HG03039 (cell line): ENCODE measurements around the gene SCNN1A.
A peak's percentile ranks its signal among the peaks of the same experiment; 100 is the strongest.

Experiments
- ATAC-seq: cut with Tn5 transposase; IDR thresholded peaks from one replicate; pipeline ENCODE4 v1.9.1; 2021; ENCODE audit warnings: mild to moderate bottlenecking, moderate library complexity; ENCODE audit not compliant: unreplicated experiment

Gene SCNN1A

DNA sequence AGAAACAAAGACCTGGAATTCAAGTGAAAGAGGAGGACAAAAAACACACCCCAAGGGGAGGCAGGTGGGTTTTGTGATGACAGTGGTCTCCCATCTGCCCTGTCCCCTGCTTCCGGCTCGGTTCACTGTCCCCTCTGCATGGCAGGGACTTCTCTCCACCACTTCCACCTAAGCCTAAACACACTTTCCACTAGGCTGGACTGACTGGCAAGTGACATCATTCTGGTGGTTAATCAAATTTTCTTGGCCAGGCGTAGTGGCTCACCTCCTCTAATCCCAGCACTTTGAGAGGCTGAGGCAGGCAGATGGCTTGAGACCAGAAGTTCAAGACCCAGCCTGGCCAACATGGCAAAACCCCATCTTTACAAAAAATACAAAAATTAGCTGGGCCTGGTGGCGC, 53.0 kb downstream of the SCNN1A start:
- no peak for ATAC-seq

DNA sequence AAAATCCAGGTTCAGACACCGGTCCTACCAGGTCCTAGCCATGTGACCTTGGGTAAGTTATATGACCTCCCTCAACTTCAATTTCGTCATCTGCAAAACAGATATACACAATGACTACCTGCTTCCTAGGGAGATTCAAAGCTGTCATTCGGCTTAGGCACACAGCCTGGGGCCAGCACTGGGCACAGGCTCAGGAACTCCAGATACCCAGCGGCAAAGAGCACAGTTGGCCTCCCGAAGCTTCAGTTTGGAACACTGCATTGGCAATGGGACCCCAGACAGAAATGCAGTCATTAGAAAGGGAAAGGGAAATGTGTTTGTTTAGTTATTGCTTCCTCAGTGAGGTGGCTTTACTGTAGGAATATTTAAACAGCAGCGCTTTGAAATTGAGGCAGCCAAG, 53.5 kb downstream of the SCNN1A start:
- no peak for ATAC-seq

DNA sequence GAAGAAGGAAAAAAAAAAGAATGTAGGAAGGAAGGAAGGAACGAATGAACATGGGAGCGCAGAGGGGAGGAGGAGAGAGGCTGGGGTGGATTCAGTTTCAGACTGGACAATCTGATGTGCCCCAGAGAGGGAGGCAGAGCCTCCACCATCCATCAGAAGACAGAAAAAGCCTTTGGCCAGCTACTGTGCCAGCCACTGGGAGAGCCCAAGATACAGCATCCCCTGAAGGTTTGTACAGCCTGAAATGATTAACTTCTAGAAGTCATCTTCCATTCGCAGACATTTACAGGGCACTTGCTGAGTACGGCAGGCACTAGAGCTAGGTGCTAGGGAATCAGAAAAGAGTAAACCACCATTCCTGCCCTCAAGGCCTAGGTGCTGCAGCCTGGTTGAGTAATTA, 55.9 kb downstream of the SCNN1A start:
- no peak for ATAC-seq

DNA sequence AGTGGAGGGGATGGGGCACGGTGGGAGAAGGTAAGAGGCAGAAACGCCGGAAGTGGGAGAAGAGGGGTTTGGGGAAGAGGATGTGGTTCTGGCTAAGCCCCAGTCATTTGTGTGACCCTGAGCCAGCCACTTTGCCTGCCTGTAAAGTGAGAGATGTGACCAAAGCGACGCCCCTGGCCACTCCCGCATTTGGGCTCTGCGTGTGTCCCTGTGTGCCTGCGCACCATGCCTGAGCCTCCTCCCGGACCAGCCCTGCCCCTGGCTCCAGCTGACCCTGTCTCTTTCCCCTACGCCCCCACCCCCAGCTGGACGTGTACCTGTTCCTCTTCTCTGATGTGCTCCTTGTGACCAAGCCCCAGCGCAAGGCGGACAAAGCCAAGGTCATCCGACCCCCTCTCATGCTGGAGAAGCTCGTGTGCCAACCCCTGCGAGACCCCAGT, 56.9 kb downstream of the SCNN1A start:
- ATAC-seq: no peak

DNA sequence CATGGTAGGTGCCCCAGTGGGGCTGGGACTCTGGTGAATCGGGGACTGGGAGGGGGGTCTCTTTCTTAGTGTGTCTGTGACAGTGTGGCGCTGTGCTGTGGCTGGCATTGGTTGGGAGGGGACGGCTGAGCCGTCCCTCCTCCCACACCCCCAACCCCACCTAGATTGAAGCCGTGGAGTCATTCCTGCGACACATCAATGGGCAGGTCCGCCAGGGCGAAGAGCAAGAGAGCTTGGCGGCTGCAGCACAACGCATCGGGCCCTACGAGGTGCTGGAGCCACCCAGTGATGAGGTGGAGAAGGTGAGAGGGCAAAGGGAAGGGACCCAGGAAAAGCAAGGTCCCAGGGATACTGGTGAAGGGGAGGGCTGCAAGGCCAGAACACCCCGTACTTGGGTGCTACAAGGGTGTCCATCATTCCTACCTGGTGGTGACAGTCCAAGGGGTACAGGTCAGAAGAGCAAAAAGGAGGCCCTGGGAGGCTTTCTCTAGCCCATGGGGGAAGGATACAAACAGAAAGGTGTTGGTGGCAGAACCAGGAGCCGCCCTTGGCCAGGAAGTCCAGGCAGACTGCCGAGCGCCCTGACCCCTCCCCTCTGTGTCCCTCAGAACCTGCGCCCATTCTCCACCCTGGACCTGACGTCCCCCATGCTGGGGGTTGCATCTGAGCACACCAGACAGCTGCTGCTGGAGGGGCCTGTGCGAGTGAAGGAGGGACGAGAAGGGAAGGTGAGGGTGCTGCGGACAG, 57.5 kb downstream of the SCNN1A start:
- no peak for ATAC-seq

DNA sequence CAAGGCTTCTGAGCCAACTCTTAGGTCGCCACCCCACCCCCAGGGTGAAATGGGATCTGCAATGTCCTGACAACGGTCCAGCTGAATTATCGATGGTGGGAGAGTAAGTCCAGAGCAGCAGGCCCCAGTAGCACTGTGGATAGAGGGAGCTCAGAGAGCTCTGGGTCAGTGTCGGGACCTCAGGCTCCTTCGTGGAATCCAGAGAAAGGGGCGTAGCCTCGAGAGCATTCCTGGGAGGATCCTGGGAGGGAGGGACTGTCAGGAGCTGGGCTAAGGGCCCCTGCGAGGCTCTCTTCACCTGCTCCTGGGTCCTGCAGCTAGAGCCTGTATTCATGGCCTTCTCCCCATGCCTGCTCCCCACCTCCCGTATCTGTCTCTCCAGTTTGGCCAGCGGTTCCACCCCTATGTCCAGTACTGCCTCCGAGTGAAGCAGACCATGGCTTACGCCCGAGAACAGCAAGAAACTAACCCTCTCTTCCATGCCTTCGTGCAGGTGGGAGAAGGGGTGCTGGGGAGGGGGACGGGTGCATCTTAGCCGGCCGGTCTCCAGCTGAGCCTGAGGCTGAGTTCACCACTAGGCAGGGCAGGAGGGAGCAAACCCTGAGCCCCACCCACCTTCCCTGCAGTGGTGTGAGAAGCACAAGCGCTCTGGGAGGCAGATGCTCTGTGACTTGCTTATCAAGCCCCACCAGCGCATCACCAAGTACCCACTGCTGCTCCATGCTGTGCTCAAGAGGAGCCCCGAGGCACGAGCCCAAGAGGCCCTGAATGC, 58.3 kb downstream of the SCNN1A start:
- ATAC-seq: no peak

DNA sequence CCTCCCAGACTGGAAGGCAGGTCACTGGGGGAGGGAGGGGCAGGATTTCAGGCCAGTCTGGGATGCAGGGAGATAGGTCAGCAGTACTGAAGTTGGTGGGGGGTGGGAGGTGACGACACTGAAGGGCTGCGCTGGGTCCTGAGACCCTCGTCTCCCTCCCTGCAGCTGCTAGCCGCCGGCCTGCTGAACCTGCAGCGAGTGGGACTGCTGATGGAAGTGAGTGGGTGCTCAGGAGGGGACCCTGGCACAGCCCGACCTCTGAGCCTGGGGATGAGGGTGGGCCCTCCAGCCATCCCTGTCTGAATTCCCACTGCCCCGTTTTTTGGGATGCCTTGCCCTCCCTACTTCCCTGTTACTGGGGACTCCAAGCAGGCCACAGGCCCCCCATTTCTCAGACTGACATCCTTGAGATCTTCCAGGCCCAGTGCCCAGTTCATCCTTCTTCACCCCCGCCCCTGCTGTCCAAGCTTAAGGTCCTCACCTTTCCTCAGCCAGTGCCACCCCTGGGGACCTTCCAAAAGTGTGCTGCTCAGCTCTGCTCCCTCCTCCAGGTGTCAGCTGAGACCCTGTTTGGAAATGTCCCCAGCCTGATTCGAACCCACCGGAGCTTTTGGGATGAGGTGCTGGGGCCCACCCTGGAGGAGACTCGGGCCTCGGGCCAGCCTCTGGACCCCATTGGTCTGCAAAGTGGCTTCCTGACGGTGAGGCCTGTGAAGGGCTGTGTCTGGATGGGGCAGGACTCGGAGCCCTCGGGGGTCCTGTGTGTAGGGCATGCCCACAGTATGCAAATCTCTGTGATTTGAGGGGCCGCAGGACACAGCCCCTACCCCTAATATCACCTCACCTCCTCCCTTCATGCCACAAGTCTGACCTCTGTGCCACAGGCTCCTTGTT, 59.4 kb downstream of the SCNN1A start:
- no peak for ATAC-seq

DNA sequence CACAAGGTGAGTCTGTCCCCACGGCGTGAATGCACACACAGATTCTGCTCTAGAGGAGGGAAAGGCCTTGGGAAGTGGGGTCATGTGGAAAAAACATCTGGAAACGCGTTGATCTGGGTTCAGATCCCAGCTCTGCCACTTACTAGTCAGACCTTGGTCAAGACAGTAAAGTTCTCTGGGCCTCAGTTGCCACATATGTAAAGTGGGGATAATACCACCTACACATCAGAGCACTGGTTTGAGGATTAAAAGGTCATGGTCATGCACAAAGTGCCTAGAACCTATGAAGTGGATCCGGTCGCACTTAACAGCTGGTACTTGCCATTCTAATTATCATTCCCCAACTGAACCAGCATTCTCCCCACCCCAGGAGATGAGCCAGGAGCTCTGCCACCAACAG, 60.2 kb downstream of the SCNN1A start:
- no peak for ATAC-seq

DNA sequence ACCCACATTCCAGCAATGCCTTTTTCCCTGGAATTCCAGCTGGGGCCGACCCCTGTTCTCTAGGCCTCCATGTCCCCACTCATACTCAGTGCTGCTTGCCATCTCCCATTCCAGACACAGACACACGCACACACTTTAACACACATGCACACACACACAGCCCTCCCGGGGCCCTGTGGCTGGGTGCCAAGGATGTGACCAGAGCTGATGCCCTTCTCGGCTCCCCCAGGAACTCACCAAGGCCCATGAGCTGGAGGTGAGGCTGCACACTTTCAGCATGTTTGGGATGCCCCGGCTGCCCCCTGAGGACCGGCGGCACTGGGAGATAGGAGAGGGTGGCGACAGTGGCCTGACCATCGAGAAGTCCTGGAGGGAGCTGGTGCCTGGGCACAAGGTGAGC, 60.6 kb downstream of the SCNN1A start:
- no peak for ATAC-seq

DNA sequence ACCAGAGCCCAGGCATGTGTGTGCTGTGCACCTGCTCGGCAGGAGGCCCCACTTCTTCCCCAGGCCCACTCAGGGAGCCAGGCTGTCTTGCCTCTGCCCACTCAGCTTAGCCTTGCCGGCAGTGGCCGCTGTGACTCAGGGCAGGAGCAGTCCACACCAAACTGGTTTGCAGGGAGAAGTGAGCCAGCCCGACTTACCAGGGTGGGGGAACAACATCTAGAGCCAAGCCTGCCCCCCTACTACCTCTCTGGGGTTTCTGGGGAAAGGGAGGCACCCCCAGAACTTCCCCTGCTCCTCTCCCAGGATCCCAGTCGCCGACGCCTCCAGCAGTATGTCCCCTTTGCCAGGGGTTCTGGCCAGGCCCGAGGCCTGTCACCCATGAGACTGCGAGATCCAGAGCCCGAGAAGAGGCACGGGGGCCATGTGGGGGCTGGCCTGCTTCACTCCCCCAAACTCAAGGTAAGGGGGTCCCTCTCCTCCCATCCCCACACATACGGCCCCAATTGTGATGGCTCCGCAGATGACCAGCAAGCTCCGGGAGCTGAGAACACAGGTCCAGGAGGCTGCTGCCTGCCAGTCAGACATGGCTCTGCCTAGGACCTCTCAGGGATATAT, 61.9 kb downstream of the SCNN1A start:
- no peak for ATAC-seq

DNA sequence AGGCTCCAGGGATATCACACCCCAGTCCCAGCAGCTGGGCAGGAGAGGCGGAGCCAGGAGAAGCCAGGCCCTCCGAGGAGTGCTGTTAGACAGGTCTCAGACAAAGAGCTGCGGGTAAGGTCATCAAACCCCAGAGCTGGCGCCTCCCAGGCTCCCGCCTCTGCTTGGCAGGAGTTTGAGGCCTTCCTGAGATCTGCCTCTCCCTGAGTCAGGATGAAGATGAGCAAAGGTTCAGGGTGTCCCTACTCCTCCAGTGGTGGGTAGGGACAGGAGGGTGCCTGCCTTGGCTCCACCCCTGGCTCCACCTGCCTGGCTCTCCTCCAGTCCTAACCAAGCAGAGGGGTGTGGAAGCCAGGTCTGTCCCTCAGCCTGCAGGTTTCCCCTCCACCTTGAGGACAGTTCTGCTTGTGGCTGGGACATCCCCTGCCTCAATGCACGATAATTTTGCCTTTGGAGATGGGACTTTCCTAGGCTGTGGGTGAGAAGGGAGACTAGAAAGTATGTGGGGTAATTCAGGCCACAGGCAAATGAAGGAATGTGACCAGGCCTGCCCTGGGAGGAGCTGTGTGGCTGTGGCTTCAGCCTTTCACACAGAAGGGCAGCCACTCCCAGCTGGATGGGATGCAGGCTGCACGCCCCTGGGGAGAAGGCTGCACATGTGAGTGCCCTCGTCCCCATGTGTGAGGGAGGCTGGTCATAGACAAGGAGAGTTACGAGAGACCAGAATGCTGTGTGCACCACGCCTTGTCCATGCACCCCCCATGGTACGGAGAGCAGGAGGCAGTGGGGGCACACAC, 62.6 kb downstream of the SCNN1A start:
- ATAC-seq: peak; percentile 41

DNA sequence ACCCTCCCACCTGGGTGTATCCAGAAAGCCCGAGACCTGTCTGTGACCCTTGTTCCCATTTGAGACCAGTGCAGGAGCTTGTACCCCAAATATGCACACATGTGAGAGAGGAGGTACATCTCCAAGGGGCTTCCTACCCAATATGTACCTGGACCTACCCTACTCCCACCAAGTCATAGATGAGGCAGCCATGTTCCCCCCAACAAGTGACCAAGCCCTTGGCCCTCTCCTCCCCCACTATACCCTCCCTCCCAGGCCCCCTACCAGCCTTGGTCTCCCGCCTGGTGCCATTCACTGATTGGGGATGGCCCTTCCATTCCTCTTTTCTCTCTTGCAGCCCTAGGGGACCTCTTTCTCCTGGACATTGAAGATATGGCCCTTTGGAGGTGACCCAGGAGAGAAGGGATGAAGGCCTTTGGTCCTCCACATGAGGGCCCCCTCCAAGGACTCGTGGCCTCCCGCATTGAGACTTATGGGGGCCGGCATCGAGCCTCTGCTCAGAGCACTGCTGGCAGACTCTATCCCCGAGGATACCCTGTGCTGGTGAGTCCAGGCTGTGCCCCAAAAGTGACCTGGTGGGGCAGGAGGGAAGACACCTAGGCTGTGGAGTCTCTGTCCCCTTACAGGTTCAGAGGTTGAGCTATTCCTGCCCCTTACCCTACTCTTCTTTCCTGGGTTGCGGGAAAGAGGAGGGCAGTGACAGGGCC, 63.4 kb downstream of the SCNN1A start:
- no peak for ATAC-seq

DNA sequence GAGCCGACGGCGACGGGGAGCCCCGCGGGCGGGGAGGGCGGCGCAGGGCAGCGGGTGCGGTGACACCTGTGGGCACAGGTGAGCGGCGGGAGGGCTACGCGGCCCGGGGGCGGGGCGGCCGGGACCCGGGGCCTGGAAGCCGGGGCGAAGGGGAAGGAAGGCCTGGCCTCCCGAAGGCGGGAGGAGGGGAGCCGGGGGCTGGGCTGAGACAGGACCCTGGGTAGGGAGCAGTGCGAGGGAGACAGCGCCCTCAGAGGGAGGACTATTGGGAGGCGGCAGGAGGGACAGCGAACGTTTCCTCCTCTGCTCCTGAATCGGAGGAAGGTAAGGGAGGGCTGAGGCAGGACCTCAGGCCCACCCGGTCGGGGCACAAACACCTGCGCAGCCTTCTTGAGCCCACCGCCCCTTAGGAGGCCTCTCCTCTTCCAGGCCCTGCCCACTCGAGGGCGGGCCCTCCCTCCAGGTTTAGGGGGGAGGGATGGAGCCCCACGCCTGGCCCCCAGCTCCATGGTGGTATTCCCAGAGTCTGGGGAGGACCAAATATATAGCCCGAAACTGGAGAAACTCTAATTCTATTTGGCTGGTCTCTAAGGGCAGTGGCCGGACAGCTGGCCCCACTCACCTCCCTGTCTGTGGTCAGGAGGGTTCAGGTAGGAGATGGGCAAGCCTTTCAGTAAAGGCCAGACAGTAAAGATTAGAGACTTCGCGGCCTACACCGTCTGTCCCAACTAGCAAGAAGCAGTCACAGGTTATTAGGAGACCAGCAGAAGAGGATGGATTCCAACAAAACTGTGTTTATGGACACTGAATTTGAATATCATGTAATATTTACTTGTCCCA, 64.4 kb downstream of the SCNN1A start:
- no peak for ATAC-seq

DNA sequence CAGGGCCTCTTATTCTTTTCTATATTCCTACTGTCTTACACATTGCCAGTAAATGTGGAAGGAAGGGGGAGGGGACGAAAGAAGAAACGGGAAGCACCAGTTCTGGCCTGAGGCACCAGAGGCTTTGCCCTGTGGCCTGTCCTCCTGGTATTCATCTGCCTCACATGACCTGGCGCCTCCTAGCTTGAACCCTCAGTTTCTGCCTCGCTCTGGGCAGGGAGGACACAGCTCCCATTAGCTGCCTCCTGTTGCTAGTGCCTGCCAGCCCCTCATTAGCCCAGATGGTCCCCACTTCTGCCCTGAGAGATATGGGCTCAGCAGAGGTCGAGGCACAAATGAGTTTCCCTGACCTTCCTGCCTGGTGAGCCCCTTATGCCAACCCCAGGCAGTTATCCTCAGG, 67.8 kb downstream of the SCNN1A start:
- ATAC-seq: no peak

DNA sequence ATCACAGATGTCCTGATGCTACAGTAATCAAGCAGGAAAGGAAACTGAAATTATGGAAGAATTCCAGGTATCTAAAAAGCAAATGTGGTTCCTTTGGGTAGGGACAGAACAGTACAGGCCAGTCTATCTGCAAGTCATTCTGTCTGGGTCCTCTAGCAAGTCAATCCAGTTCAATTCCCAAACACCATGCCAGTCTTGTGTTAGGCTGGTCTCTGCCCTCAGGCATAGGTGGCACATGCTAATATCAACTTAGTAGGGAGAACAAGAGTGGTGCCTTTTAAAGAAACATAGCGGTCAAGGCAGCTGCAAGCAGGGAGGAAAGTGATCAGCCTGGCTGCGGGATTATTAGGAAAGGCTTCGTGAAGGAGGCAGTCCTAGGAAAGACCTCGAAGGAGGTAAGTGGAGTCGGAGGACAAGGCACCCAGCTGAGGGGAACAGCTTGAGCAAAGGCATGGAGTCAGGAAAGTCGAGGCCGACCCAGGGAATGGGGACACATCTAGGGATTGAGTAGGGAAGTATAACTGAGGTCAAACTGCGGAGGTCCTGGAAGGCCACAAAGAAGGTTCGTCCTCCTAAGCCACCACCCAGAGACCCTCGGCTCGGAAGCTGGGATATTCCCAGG, 68.7 kb downstream of the SCNN1A start:
- no peak for ATAC-seq

DNA sequence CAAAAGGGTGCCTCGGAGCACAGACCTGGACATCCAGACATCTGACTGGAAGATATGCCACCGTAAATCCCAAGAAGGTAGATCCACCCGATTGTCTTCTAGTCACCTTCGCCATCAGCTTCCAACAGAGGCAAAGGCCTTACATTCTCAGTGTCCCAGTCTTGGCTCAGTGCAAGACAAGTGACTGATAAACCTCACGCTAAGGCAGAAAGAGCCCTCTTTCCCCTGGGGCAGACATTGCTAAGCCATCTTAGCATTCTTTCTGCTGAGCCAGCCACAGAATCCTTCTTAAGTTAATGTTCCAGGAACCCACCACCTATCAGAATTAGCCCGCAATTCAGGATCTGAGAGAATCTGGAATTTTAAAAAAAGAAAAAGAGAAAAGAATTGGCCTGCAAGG, 69.2 kb downstream of the SCNN1A start:
- ATAC-seq: no peak

DNA sequence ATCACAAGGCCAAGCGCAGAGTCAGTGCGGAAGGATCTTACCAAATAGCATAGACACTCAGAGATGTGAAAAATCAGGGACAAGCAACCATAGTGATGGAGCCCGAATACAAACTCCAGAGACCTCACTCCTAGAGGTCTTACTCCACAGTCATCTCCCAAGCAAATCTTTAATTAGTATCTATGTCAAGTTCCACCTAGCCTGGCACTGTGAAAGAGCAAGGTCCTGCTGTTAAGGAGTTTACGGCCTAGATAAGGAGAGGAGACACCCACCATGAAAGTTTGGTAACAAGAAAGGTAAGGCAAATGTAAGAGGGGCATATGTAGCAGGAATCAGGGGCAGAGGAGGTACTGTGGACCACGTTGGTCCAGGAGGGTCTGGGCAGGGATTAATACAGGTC, 72.3 kb downstream of the SCNN1A start:
- no peak for ATAC-seq

DNA sequence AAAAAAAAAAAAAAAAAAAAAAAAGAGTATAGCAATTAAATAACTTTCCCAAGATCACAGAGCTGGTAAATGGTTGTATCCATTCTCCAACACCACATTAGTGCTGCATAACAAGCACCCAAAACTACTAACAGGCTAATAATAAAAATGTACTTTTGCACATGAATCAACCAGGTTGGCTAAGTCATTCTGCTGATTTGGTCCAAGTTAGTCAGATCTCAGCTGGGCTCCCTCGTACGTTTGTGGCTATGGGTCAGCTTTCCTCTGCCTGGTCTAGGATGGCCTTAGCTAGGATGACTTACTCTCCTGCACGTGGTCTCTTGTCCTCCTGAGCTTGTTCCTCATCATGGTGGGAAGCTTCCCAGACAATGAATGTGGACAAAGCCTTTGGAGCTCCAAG, 72.7 kb downstream of the SCNN1A start:
- no peak for ATAC-seq
